A549 (cell line): ENCODE results near the gene PSMD6.

Source experiments
- CHD4 ChIP-seq: fragments of 200-600 bp; sonication (generic); IDR thresholded peaks from 2 replicates; pipeline ENCODE4 v1.6.1; 2016; ENCODE audit warnings: antibody characterized with exemption, mild to moderate bottlenecking, borderline replicate concordance
- EHMT2 ChIP-seq: fragments of 200-600 bp; sonication (generic); IDR thresholded peaks from 2 replicates; pipeline ENCODE4 v1.6.1; 2016; ENCODE audit warnings: antibody characterized with exemption, low read depth, mild to moderate bottlenecking, moderate library complexity
- HOXB5 ChIP-seq: fragments of 250-450 bp; sonication (Bioruptor Pico); IDR thresholded peaks from 2 replicates; pipeline ENCODE4 v1.5.0; 2020; ENCODE audit warnings: mild to moderate bottlenecking, moderate library complexity
- RARB ChIP-seq: fragments of 250-450 bp; sonication (Bioruptor Pico); IDR thresholded peaks from 2 replicates; pipeline ENCODE4 v1.8.0; 2021; ENCODE audit warnings: mild to moderate bottlenecking, moderate library complexity
- TF ChIP-seq, protein P1 (sequence below): fragments of >200 bp; sonication (Bioruptor Twin); formaldehyde crosslinking; IDR thresholded peaks from 3 replicates; pipeline ENCODE4 v1.5.1; 2016
- TF ChIP-seq, protein P2 (sequence below): IDR thresholded peaks from 2 replicates; pipeline ENCODE4 v1.6.1; 2012
- TF ChIP-seq, protein P3 (sequence below): fragments of 150-350 bp; IDR thresholded peaks from 2 replicates; pipeline ENCODE4 v1.6.1; 2014; ENCODE audit warnings: low read depth, mild to moderate bottlenecking, low read length

DNA sequence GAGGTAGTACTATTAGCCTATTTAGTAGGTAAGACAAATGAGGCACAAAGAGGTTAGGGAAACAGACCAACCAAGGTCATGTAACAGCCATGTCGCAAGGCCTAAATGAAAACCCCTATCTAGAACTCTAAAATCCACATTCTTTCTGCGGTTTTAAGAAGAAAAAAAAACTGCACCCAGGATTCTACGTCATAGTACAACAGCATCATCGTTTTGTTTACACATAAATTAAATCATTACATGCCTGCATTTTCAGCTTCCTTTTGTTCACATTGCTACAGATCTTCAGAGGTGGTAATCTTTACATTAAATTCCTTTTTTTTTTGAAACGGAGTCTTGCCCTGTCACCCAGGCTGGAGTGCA lies 548 bp upstream of the PSMD6 start:
- TF ChIP-seq CHD4 (no peak), RARB (no peak), EHMT2 (no peak), HOXB5 (CRISPR knock-in tag) (no peak)
- TF ChIP-seq, protein P1, sequence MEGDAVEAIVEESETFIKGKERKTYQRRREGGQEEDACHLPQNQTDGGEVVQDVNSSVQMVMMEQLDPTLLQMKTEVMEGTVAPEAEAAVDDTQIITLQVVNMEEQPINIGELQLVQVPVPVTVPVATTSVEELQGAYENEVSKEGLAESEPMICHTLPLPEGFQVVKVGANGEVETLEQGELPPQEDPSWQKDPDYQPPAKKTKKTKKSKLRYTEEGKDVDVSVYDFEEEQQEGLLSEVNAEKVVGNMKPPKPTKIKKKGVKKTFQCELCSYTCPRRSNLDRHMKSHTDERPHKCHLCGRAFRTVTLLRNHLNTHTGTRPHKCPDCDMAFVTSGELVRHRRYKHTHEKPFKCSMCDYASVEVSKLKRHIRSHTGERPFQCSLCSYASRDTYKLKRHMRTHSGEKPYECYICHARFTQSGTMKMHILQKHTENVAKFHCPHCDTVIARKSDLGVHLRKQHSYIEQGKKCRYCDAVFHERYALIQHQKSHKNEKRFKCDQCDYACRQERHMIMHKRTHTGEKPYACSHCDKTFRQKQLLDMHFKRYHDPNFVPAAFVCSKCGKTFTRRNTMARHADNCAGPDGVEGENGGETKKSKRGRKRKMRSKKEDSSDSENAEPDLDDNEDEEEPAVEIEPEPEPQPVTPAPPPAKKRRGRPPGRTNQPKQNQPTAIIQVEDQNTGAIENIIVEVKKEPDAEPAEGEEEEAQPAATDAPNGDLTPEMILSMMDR, result no peak
- TF ChIP-seq, protein P2, sequence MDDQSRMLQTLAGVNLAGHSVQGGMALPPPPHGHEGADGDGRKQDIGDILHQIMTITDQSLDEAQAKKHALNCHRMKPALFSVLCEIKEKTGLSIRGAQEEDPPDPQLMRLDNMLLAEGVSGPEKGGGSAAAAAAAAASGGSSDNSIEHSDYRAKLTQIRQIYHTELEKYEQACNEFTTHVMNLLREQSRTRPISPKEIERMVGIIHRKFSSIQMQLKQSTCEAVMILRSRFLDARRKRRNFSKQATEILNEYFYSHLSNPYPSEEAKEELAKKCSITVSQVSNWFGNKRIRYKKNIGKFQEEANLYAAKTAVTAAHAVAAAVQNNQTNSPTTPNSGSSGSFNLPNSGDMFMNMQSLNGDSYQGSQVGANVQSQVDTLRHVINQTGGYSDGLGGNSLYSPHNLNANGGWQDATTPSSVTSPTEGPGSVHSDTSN, result no peak
- TF ChIP-seq, protein P3, sequence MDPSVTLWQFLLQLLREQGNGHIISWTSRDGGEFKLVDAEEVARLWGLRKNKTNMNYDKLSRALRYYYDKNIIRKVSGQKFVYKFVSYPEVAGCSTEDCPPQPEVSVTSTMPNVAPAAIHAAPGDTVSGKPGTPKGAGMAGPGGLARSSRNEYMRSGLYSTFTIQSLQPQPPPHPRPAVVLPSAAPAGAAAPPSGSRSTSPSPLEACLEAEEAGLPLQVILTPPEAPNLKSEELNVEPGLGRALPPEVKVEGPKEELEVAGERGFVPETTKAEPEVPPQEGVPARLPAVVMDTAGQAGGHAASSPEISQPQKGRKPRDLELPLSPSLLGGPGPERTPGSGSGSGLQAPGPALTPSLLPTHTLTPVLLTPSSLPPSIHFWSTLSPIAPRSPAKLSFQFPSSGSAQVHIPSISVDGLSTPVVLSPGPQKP, result no peak
